GM08714 (cell line): ENCODE measurements around the gene ANKRD13C.

Experiments
- H3K4me3 ChIP-seq: fragments of 200-500 bp; sonication (Bioruptor generic); 2 replicates; pipeline ENCODE4 v1.5.1; 2014; ENCODE audit warnings: mild to moderate bottlenecking, low read length, inconsistent platforms
- ZNF274 ChIP-seq: IDR thresholded peaks from 2 replicates; pipeline ENCODE4 v1.6.1; 2012; ENCODE audit warnings: mild to moderate bottlenecking, low read depth, low read length

The ANKRD13C gene

GRCh38 chr1:70221238-70222121 is 133.0 kb downstream of the ANKRD13C start, which contains the start of gene SRSF11:
SRSF11 (plus strand) TSS chr1:70221380; CDS start chr1:70221637, 257 bp downstream.
- TF ChIP-seq ZNF274 = no peak
- H3K4me3 ChIP-seq = peak within 1 kb of the TSS; percentile 97

GRCh38 chr1:70220517-70221237 is 133.8 kb downstream of the ANKRD13C start:
- no peak for TF ChIP-seq ZNF274
- peak overlapping the region; percentile 97 for H3K4me3 ChIP-seq

- no peak for TF ChIP-seq ZNF274
- H3K4me3 ChIP-seq = no peak overlapping the region
Measured at GRCh38 chr1:70220015-70220414, 134.5 kb downstream of the ANKRD13C start.

GRCh38 chr1:70211541-70211940 is 143.0 kb downstream of the ANKRD13C start:
- TF ChIP-seq ZNF274 = no peak
- H3K4me3 ChIP-seq = no peak overlapping the region

- TF ChIP-seq ZNF274 = no peak
- no peak overlapping the region for H3K4me3 ChIP-seq
Measured at GRCh38 chr1:70210820-70211219, 143.7 kb downstream of the ANKRD13C start.
